Measurements from ENCODE around the gene PIEZO2. TPM values are rescaled to one million over a fixed set of nuclear protein-coding genes. Genes with fewer than 3 reads are reported as not detected.

PIEZO2 gene
- total RNA-seq, 1 donor from 2014 or later: 41.2 TPM

DNA sequence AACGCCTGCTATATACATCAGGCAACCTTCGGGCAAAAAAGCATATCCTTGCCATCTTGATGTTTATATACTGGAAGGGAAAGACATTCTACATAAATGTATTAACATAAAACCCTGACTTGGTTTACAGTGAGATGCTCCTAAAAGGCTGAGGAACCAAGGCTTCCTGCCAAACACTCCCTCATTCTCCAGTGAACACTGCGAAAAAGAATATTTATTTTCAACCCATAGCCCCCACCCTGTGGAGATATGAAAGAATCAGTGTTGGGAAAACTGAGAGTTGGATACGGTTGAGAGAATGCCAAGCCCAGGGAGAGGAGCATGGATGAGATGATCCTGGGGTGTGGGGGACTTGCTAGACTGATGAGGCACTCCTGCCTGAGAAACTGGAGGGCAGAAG, 94.9 kb downstream of the PIEZO2 start:
- Histone ChIP-seq H3K4me1 (ENCODE audit: control insufficient read depth in 3 of 3, insufficient read depth in 3 of 3, low read length in 3 of 3) (no peaks in the 10 kb centered on the region), H3K27me3 (ENCODE audit: control insufficient read depth in 3 of 3, insufficient read depth in 3 of 3, low read length in 3 of 3) (no peaks in the 10 kb centered on the region), H3K9ac (ENCODE audit: low read depth in 1 of 3, low read length in 3 of 3) (no peak overlapping the region), H3K9me3 (ENCODE audit: control insufficient read depth in 3 of 3, low read length in 3 of 3) (no peaks in the 10 kb centered on the region), H3K27ac (ENCODE audit: low read depth, low read length) (no peak overlapping the region), H3K36me3 (ENCODE audit: control insufficient read depth in 3 of 3, insufficient read depth in 3 of 3, low read length in 3 of 3) (no peaks in the 10 kb centered on the region), H3K4me3 (ENCODE audit: low read length in 3 of 3) (no peak overlapping the region)

- Histone ChIP-seq H3K9ac (ENCODE audit: low read depth in 1 of 3, low read length in 3 of 3) (no peak overlapping the region), H3K27me3 (ENCODE audit: control insufficient read depth in 3 of 3, insufficient read depth in 3 of 3, low read length in 3 of 3) (no peaks in the 10 kb centered on the region), H3K9me3 (ENCODE audit: control insufficient read depth in 3 of 3, low read length in 3 of 3) (no peaks in the 10 kb centered on the region), H3K36me3 (ENCODE audit: control insufficient read depth in 3 of 3, insufficient read depth in 3 of 3, low read length in 3 of 3) (no peaks in the 10 kb centered on the region), H3K4me1 (ENCODE audit: control insufficient read depth in 3 of 3, insufficient read depth in 3 of 3, low read length in 3 of 3) (no peaks in the 10 kb centered on the region), H3K4me3 (ENCODE audit: low read length in 3 of 3) (no peak overlapping the region), H3K27ac (ENCODE audit: low read depth, low read length) (no peak overlapping the region)
Observed at GRCh38 chr18:11053293-11053692, 96.1 kb downstream of the PIEZO2 start.

- Histone ChIP-seq H3K4me3 (ENCODE audit: low read length in 3 of 3) (no peak overlapping the region), H3K4me1 (ENCODE audit: control insufficient read depth in 3 of 3, insufficient read depth in 3 of 3, low read length in 3 of 3) (no peaks in the 10 kb centered on the region), H3K27me3 (ENCODE audit: control insufficient read depth in 3 of 3, insufficient read depth in 3 of 3, low read length in 3 of 3) (no peaks in the 10 kb centered on the region), H3K36me3 (ENCODE audit: control insufficient read depth in 3 of 3, insufficient read depth in 3 of 3, low read length in 3 of 3) (no peaks in the 10 kb centered on the region), H3K9me3 (ENCODE audit: control insufficient read depth in 3 of 3, low read length in 3 of 3) (no peaks in the 10 kb centered on the region), H3K27ac (ENCODE audit: low read depth, low read length) (no peak overlapping the region), H3K9ac (ENCODE audit: low read depth in 1 of 3, low read length in 3 of 3) (no peak overlapping the region)
Observed at GRCh38 chr18:11052800-11053199, 96.6 kb downstream of the PIEZO2 start.

- H3K4me3 ChIP-seq (ENCODE audit: low read length in 3 of 3): no peak overlapping the region
- no peaks in the 10 kb centered on the region for H3K27me3 ChIP-seq (ENCODE audit: control insufficient read depth in 3 of 3, insufficient read depth in 3 of 3, low read length in 3 of 3)
- no peaks in the 10 kb centered on the region for H3K36me3 ChIP-seq (ENCODE audit: control insufficient read depth in 3 of 3, insufficient read depth in 3 of 3, low read length in 3 of 3)
- H3K27ac ChIP-seq (ENCODE audit: low read depth, low read length): no peak overlapping the region
- no peaks in the 10 kb centered on the region for H3K9me3 ChIP-seq (ENCODE audit: control insufficient read depth in 3 of 3, low read length in 3 of 3)
- H3K9ac ChIP-seq (ENCODE audit: low read depth in 1 of 3, low read length in 3 of 3): no peak overlapping the region
- no peaks in the 10 kb centered on the region for H3K4me1 ChIP-seq (ENCODE audit: control insufficient read depth in 3 of 3, insufficient read depth in 3 of 3, low read length in 3 of 3)
Observed at GRCh38 chr18:11051462-11051861, 97.9 kb downstream of the PIEZO2 start.

DNA sequence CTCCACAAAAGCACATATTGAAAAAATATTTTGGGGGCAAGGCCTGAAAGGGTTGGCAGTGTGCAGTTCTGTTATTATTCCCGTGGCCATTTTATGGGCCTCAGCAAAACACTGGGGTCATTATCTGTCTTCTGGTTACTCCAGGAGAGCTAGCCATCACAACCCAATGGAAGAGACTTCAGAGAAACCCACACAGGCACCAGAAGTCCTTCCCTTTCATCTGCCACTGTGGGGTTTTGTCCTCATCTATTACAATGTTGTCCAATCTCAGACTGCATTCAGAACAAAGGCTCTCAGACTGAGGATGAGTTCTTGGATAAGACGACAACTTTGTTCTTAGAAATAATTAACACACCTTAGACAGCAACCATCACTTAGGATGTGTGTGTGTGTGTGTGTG, 98.4 kb downstream of the PIEZO2 start:
- Histone ChIP-seq H3K27me3 (ENCODE audit: control insufficient read depth in 3 of 3, insufficient read depth in 3 of 3, low read length in 3 of 3) (no peaks in the 10 kb centered on the region), H3K9ac (ENCODE audit: low read depth in 1 of 3, low read length in 3 of 3) (no peak overlapping the region), H3K36me3 (ENCODE audit: control insufficient read depth in 3 of 3, insufficient read depth in 3 of 3, low read length in 3 of 3) (no peaks in the 10 kb centered on the region), H3K4me1 (ENCODE audit: control insufficient read depth in 3 of 3, insufficient read depth in 3 of 3, low read length in 3 of 3) (no peaks in the 10 kb centered on the region), H3K4me3 (ENCODE audit: low read length in 3 of 3) (no peak overlapping the region), H3K9me3 (ENCODE audit: control insufficient read depth in 3 of 3, low read length in 3 of 3) (no peaks in the 10 kb centered on the region), H3K27ac (ENCODE audit: low read depth, low read length) (no peak overlapping the region)

GRCh38 chr18:11047817-11048216, 101.6 kb downstream of the PIEZO2 start:
- H3K9me3 ChIP-seq (ENCODE audit: control insufficient read depth in 3 of 3, low read length in 3 of 3): no peaks in the 10 kb centered on the region
- H3K9ac ChIP-seq (ENCODE audit: low read depth in 1 of 3, low read length in 3 of 3): no peak overlapping the region
- H3K27me3 ChIP-seq (ENCODE audit: control insufficient read depth in 3 of 3, insufficient read depth in 3 of 3, low read length in 3 of 3): no peaks in the 10 kb centered on the region
- H3K4me3 ChIP-seq (ENCODE audit: low read length in 3 of 3): no peak overlapping the region
- no peaks in the 10 kb centered on the region for H3K36me3 ChIP-seq (ENCODE audit: control insufficient read depth in 3 of 3, insufficient read depth in 3 of 3, low read length in 3 of 3)
- no peak overlapping the region for H3K27ac ChIP-seq (ENCODE audit: low read depth, low read length)
- no peaks in the 10 kb centered on the region for H3K4me1 ChIP-seq (ENCODE audit: control insufficient read depth in 3 of 3, insufficient read depth in 3 of 3, low read length in 3 of 3)

- Histone ChIP-seq H3K4me3 (ENCODE audit: low read length in 3 of 3) (no peak overlapping the region), H3K27ac (ENCODE audit: low read depth, low read length) (no peak overlapping the region), H3K4me1 (ENCODE audit: control insufficient read depth in 3 of 3, insufficient read depth in 3 of 3, low read length in 3 of 3) (no peaks in the 10 kb centered on the region), H3K27me3 (ENCODE audit: control insufficient read depth in 3 of 3, insufficient read depth in 3 of 3, low read length in 3 of 3) (no peaks in the 10 kb centered on the region), H3K9me3 (ENCODE audit: control insufficient read depth in 3 of 3, low read length in 3 of 3) (no peaks in the 10 kb centered on the region), H3K36me3 (ENCODE audit: control insufficient read depth in 3 of 3, insufficient read depth in 3 of 3, low read length in 3 of 3) (no peaks in the 10 kb centered on the region), H3K9ac (ENCODE audit: low read depth in 1 of 3, low read length in 3 of 3) (no peak overlapping the region)
Observed at GRCh38 chr18:11047156-11047555, 102.2 kb downstream of the PIEZO2 start.

GRCh38 chr18:11046140-11046539, 103.2 kb downstream of the PIEZO2 start:
- Histone ChIP-seq H3K4me3 (ENCODE audit: low read length in 3 of 3) (no peak overlapping the region), H3K4me1 (ENCODE audit: control insufficient read depth in 3 of 3, insufficient read depth in 3 of 3, low read length in 3 of 3) (no peaks in the 10 kb centered on the region), H3K9ac (ENCODE audit: low read depth in 1 of 3, low read length in 3 of 3) (no peak overlapping the region), H3K9me3 (ENCODE audit: control insufficient read depth in 3 of 3, low read length in 3 of 3) (no peaks in the 10 kb centered on the region), H3K27me3 (ENCODE audit: control insufficient read depth in 3 of 3, insufficient read depth in 3 of 3, low read length in 3 of 3) (no peaks in the 10 kb centered on the region), H3K27ac (ENCODE audit: low read depth, low read length) (no peak overlapping the region), H3K36me3 (ENCODE audit: control insufficient read depth in 3 of 3, insufficient read depth in 3 of 3, low read length in 3 of 3) (no peaks in the 10 kb centered on the region)

GRCh38 chr18:11043694-11044093, 105.7 kb downstream of the PIEZO2 start:
- H3K9me3 ChIP-seq (ENCODE audit: control insufficient read depth in 3 of 3, low read length in 3 of 3): no peaks in the 10 kb centered on the region
- no peak overlapping the region for H3K27ac ChIP-seq (ENCODE audit: low read depth, low read length)
- no peaks in the 10 kb centered on the region for H3K36me3 ChIP-seq (ENCODE audit: control insufficient read depth in 3 of 3, insufficient read depth in 3 of 3, low read length in 3 of 3)
- no peak overlapping the region for H3K4me3 ChIP-seq (ENCODE audit: low read length in 3 of 3)
- no peaks in the 10 kb centered on the region for H3K4me1 ChIP-seq (ENCODE audit: control insufficient read depth in 3 of 3, insufficient read depth in 3 of 3, low read length in 3 of 3)
- H3K27me3 ChIP-seq (ENCODE audit: control insufficient read depth in 3 of 3, insufficient read depth in 3 of 3, low read length in 3 of 3): no peaks in the 10 kb centered on the region
- H3K9ac ChIP-seq (ENCODE audit: low read depth in 1 of 3, low read length in 3 of 3): no peak overlapping the region

DNA sequence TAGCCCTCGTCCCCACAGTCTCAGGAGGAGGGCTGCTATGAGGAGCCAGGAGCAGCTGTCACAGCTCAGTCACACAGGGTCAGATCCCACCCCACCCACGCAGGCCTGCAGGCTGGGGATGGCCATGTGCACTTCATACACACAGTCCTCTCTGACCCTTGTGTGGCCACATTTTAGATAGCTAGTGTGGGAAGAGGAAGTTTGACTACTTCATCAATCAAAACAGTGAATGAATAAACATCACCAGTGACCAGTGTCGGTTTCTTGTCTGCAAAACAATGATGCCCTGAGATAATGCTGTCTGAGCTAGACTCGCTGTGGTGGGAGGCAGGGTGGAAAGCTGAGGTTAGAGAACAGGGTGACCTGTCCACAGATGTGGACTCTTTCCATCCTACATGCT, 107.1 kb downstream of the PIEZO2 start:
- Histone ChIP-seq H3K9me3 (ENCODE audit: control insufficient read depth in 3 of 3, low read length in 3 of 3) (no peaks in the 10 kb centered on the region), H3K4me3 (ENCODE audit: low read length in 3 of 3) (no peak overlapping the region), H3K27me3 (ENCODE audit: control insufficient read depth in 3 of 3, insufficient read depth in 3 of 3, low read length in 3 of 3) (no peaks in the 10 kb centered on the region), H3K36me3 (ENCODE audit: control insufficient read depth in 3 of 3, insufficient read depth in 3 of 3, low read length in 3 of 3) (no peaks in the 10 kb centered on the region), H3K9ac (ENCODE audit: low read depth in 1 of 3, low read length in 3 of 3) (no peak overlapping the region), H3K4me1 (ENCODE audit: control insufficient read depth in 3 of 3, insufficient read depth in 3 of 3, low read length in 3 of 3) (no peaks in the 10 kb centered on the region), H3K27ac (ENCODE audit: low read depth, low read length) (no peak overlapping the region)
